ENCODE data around the gene DCAF4.

DCAF4 gene

DNA sequence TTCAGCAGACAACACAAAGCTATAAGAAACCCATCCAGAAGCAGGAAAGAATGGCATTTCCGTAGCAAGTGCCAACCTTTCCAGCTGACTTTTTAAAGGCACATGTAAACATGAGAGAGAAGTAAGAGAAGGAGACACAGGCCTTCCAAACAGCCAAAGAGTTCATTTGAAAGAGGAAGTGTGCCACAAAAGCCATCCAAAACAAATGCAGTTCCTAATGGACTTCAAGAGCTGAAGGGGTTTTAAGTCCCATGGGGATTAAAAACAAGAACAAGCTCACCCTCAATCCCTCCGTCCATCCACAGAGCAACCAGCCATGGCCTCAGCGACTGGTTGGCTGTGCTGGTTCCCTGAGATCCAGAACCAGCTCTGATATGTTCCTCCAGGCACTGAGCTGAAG, 27.8 kb upstream of the DCAF4 start:
- no peak for DNase-seq

DNA sequence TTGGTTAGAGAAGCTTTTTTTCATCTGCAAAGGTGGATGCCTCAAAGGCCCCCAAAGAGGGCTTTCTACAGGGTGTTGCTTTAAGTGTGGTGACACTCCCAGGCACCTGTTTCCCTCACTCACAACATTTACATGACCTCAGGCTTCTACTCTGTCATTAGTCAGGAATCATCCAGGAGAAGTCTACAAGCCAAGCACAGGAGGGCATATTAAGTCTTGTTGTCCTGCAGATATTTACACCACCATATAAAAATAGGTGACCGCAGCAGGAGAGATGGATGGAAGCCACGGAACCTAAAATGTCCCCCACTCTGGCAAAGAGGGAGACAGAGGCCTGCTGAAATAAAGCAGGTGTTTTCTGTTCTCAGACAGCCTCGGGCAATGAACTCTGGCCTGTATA, 24.9 kb upstream of the DCAF4 start:
- no peak for DNase-seq

DNA sequence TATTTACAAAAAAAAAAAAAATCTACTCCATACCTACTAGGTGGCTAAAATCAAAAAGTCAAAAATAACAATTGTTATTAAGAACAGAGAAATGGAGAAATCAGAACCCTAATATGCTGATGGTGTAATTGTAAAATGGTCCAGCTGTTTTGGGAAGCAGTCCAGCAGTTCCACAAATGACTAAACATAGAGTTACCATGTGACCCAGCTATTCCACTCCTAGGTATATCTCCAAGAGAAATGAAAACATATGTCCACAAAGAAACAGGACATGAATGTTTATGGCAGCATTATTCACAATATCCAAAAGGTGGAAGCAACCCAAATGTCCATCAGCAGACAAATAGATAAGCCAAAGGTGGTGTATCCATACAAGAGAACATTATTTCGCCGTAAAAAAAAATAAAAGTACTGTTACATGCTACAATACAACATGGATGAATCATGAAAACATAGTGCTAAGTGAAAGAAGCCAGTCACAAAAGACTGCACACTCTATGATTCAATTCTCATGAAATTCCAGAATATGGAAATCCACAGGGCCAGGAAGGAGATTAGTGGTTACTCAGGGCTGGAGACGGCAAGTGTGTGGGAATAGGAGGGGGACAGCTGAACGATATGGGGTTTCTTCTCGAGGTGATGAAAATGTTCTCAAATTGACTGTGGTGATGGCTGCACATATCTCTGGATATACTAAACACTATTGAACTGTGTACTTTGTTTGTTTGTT, 23.3 kb upstream of the DCAF4 start:
- DNase-seq, result no peak

DNA sequence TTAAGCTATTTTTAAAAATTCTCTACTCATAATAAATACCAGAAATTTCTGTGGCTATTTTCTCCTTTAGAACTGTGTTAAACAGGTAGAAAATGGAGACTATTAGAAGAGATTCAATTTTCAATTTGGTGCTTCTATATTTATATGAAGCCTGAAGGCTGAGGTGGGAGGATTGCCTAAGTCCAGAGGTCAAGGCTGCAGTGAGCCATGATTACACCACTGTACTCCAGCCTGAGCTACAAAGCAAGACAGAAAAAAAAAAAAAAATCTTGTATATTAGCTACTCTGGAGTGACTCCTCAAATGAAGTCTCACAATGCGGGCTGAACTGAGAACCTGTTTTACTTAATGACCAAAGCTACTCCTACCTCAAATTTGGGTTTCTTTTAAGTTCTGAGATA, 22.5 kb upstream of the DCAF4 start:
- DNase-seq, result no peak

DNA sequence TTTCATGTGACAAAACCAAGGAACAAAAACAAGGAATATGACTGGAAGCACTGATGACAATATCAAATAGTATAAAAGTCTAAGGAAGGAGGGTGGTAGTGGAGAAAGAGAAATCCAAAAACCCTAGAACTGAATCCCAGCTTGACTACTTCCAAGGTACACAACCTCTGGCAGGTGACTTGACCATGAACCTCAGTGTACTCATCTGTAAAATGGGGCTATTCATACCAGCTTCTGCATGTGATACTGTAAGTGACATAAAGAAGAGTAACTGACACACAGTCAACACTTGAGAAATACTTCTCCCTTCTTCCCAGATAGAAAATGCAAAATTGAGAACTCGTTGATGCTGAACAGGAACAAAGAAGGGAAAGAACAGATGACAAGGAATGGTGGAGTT, 22.0 kb upstream of the DCAF4 start:
- DNase-seq, result no peak

DNA sequence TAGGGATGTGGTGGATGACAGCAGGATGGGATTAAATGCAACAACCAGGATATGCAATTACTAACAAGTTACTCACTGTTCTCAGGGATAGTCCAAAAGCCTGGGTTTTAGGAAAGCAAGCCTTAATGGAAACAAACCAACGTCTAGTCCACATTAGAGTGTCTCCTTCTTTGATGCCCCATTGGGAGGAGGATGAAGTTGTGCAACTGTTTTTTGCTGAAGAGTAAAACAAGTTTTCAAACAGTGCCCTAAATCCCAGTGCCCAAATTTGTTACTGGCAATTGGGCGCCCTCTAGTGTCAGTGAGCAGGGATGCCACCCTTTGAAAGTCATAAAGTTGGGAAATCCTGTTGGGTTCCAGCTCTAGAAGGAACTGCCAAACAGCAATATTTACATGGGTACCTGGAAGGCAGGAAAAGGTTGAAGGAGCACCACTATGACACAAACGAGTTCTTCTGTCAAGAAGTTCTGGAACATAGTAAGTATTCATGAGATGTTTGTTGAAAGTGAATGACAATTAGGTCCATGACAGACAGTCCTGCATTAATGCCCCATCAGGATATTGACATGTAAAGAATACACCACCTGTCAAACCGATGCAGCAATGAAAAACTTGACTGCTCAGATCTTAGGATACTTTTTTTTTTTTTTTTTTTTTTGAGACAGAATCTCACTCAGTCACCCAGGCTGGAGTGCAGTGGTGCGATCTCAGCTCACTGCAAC, 21.3 kb upstream of the DCAF4 start:
- peak in 1 of 2 experiments; percentile 21 for DNase-seq

DNA sequence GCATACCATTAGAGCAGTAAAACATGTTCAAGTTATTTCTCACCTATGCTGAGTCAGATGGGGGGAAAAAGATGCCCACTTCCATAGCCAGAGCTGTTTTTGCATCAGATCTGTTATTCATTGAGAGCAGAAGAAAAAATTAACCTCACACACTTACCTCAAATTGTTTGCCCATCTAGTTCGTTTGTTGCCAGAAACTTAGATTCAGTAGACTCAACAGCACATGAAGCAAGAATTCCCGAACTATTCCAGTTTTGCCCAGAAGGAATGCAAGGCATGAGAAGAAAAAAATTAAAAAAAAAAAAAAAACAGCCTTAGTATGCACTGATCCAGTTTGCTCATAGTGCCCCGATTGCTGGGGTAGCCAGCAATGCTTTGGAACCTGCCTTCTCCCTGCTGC, 19.9 kb upstream of the DCAF4 start:
- no peak for DNase-seq

DNA sequence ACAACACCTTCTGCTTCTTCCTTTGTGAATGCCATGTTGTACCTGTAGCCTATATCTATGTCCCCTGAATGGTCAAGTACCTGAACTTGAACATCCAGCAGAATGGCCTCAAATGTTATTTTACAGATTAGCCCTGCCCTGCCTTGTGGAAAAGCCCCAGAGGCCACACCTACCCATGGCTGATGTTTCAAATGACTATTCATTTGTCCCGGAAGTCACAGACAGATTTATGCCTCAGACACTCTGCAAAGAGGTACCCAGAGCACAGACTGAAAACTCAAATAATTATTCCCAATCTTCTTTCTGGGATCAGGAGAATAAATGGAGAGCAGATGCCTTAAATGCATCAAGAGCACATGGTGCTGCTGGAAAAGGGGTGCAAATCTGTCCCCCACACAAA, 19.4 kb upstream of the DCAF4 start:
- DNase-seq, result no peak

DNA sequence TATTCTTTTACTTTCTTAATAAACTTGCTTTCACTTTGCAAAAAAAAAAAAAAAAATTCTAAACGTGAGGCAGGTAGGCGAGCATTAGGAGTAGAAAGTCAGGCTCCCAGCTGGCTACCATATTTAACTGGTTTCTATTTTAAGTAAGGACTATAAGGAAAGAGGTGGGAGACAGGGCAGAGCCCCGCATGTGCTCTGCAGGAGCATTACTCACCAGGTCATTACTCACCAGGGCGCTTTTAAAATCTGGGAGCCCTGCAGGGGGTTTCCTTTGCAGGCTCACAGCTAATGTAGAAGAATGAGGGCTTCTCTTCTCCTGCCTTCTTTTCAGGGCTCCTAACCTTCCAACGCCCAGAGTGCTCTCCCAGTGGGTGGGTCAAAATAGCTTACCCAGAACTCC, 18.4 kb upstream of the DCAF4 start:
- DNase-seq, result no peak

DNA sequence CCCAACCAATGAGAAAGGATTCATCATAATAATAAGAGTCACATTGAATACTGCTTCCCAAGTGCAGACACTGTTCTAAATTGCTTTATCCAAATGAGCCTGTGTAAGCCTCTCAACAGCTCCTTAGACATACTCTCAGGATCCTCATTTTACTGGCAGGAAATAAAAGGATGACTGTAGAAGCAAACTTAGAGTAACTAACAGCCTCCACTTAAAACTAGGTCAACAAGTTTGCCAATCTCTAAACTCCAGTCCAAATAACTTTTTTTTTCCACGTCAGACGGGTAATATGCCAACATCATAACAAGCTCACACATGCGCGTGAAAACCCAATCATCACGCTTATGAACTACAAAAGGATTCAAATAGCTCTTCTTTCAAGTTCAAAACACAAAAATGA, 17.1 kb upstream of the DCAF4 start:
- DNase-seq, result no peak

DNA sequence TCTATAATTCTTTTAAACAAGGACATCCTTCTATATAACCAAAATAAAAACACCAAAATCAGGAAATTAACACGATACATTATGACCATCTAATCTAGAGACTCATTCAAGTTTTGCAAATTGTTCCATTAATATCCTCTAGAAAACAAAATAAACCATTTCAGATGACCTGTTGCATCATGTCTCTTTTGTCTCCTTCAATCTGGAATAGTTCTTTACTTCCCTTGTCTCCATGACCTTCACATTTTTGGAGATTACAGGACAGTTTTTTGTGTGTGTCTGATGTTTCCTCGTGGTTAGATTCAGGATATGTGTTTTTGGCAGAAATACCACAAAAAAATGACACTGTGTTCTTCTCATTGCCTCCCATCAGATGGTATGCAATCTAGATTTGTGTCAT, 12.5 kb upstream of the DCAF4 start:
- no peak for DNase-seq

DNA sequence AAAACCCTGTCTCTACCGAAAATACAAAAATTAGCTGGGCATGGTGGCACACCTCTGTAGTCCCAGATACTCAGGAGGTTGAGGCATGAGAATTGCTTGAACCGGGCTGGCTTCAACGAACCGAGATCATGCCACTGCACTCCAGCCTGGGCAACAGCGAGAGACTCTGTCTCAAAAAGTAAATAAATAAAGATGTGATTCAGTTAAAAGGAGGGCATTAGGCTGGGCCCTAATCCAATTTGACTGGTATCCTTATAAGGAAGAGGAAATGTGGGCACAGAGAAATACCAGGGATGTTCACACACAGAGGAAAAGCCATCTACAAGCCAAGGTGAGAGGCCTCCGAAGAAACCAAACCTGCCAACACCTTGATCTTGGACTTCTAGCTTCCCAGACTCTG, 10.1 kb upstream of the DCAF4 start:
- DNase-seq, result no peak

DNA sequence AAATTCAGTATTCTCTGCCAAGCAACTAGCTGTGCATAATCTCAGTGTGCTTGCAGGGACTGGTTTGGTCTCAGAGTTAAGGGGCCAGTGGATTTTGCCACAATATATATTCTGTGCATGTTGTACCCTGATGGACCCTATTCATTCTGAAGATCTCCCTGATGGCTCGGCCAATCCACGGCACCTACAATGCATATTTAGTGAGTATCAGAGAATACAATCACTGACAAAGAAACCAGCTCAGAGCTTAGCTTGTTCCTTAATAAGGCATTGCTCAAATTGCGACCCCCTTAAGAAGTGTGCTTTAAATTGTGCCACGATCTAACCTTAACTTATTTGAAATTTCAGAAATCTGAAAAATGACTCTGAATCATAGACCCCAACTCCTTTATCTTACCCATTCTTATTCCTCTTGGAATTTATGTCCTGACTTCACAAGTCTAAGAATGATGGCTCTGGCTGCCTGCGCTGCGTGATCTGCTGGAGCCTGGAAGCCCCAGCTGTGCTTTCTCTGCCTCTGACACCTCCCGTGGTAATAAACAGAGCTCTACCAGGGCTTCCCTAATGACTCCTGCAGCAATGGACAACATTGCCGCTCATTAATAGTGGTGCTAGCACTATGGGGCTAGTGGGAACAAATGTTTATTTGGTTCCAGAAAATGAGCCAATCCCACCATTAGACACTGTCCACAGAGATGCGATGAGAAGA, 9.0 kb upstream of the DCAF4 start:
- DNase-seq, result no peak

DNA sequence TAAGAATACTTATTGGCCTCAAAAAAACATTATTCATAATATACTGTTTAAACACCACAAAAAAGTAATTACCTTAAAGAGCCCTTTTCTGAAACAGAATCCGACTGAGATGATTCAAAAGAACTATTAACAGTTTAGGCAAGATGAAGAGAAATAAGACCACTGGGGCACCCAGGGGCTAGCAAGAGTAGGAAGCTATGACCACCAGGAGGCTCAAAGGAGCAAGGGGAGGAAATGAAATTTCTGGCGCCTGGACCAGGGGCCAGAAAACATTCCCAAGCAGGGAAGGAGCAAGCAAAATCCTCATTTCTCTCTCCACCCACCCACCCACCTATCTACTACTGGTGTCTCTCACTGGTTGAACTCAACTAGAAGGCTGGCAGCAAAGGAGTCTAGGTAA, 6.3 kb upstream of the DCAF4 start:
- no peak for DNase-seq

DNA sequence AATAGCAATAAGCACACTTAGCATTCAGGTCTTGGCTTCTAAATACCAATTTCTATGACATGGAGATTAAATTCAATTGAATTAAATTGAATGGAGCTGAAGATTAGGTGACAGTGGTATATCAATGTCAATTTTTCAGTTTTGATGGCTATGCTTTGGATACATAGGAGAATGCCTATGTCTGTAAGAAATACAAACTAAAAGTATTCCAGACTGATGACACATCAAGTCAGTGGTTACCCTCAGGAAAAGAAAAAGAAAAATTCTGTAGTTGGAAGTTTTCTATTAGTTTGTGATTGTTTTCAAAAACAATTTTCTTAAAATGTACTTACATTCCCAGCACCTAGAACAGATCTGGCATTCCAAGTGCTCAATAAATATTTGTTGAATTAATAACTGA, 4.9 kb upstream of the DCAF4 start:
- no peak for DNase-seq

DNA sequence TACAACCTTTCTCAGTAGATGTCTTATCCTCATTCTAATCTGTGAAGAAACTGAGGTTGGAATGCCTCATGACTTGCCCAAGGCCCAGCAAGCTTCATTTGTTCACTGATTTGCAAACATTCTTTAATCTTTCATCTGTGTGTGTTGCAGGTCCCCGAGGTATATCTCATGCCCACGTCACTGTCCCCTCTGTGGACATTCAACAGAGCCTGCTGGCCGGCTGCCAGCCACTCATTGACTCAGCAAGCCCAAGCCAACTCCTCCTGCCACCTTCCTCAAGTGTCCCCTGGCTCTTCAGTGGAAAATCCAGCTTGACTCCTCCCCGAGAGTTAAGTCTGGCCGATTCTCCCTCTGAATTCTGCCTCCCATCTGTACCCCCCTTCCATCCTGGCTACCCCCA, 1.9 kb upstream of the DCAF4 start:
- DNase-seq, result no peak

DNA sequence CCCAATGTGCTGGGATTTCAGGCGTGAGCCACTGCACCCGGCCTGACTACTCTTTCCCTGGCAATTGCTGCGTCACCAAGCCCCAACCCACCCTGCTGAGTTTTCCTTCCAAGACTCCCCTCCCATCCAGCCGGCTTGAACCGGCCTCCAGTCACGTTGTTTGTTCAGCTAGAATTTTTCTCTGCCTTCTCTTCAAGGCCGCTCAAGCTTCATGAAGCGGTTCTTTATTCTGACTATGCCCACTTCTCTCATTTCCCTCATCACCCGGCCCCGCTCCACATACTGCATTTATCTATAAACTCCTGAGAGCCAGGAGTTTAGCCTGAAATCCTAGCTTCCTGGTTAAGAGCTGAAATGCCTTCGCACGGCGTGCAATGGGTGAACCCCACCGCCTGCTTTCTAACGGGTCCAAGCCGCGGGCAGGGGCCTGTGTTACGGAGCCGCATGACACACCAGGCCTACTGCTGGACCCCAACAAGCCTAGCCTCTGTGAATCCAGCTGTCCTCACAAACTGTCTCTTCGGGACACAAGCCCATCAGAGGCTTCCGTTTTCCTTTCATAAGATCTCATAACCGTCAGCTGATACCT, 999 bp upstream of the DCAF4 start:
- no peak for DNase-seq

DNA sequence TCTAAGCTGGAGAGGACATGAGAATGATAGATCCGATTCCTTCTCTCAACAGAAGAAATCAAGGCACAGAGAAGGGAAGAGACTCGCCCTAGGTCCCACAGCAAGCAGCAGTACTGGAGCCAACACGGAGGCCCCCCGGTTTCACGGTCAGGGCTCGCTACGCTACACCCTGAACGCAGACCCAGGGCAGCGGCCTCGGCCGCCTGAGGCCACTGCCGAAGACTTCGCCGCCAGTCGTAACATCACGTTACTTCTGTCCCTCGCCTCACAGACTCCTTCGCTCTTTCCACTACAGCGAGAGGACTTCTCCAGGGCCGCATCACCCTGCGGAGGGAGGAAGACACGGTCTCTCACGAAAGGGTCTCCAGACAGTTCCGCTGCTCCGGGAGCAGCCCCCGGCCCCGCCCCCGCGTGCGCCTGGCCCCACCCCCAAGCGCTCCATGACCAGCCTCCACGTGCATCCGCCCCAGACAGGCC, 411 bp upstream of the DCAF4 start:
- no peak for DNase-seq

DNA sequence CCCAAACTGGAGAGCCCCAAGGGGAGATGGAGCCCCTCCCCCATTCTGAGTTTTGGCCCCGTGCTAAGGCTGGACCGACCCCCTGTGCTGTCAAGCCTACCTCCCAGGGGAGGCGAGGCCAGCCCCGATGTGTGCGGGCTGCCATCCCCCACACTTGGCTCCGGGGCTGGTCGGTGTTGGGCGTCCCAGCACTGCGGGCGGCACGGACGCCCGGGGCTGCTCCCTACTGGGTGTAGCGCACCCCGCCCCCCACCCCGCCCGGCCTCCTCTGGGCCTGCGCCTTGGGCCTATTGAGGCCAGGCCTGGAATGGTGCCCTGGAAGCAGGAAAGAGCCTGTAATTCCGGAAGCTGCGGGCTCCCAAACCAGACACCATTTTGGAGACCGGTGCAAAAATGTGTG, 2.6 kb downstream of the DCAF4 start:
- no peak for DNase-seq

DNA sequence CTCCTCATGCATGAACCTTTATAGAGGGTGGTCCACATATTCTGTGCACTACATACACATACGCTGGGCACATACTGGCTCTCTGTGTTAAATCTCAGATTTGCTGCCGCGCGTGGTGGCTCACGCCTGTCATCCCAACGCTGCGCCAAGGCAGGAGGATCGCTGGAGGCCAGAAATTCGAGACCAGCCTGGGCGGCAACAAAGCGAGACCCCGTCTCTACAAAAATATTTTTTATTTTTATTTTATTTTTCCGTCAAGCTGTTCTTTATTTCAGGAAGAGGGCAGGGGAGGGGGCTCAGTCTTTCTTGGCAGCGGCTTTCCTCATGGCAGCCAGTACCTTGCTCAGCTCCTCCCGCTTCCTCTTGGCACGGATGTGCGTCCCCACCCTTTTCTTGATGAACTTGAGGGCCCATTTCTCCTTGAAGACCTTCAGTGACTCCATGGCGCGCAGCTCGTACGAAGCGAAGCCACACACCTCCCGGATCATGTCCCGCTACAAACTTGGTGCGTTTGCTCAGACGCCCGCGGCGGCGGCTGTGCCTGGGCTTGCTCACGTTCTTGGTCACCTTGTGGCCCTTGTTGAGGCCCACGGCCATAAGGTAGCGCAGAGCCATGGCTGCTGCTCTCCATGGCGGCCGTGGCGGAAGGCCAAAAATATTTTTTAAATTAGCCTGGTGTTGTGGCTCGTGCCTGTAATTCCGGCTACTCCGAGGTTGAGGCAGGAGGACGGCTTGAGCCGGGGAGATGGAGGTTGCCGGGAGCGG, 3.2 kb downstream of the DCAF4 start:
- DNase-seq, result no peak

DNA sequence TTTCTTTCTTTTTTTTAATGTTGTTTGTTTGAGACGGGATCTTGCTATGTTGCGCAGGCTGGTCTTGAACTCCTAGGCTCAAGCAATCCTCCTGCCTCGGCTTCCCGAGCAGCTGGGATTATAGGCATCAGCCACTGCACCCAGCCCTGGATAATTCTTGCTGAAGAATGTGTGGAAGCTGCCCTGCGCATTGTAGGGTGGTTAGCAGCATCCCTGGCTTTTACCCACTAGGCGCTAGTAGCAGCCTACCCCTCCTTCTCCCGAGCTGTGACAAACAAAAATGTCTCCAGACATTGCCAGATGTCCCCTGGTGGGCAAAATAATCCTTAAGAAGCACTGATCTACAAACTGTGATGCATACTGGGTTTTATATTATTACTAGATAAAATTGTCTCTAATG, 6.6 kb downstream of the DCAF4 start:
- DNase-seq, result no peak

DNA sequence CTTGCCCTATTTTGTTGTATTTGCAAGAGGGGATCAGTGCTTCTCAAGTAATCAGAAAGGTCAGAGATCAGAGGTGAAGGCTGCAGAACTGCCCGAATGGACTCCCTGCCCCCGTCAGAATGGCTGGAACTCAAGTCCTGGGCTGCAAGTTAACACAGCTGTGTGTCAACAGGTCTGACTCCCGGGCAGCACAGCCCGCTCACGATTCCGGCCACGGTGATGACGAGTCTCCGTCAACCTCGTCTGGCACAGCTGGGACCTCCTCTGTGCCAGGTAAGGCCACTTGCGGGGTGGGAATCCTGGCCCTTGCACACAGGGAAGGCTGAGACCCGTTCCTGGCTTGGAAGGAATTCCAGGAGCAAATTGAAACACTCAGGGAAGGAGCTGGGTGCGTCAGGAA, 13.4 kb downstream of the DCAF4 start:
- no peak for DNase-seq

Measured in cerebellar nuclear complex (tissue), 1 donor.